ENCODE results near the gene CAMKK2. TPM values are rescaled to one million over a fixed set of nuclear protein-coding genes. Genes with fewer than 3 reads are reported as not detected.

The CAMKK2 gene
- total and polyA plus RNA-seq, 2 of the 13 experiments (the other 11 are each of a cell fraction or from before 2014, with no cell fraction given), result 18.8 to 20.0 TPM

DNA sequence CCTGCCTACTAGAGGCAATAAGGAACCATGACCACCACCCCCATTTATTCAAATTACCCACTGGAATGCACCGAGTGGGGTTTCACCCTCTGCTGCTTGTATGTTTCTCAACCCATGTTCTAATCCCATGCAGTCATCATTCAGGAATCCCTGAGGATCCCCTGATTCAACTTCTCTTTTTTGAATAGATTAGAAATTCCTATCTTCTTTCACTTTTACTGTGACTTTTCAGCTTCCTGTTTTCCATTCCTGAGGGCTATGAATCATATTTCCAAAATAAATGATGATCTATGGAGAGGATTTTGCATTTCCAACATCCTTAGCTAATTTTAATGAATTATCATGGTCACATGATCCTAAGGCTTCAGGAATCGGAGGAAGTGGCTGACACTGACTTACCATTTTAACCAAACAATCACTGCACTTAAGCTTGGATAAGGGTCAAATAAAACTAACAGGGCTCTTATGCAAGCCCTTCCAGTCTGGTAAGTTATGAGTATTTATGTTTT, 105.9 kb downstream of the CAMKK2 start (continued):
- TF ChIP-seq POGK (CRISPR knock-in tag; conservative IDR thresholded peaks at IDR 0.05) (no peak), TOPORS (CRISPR knock-in tag; IDR thresholded peaks at IDR 0.05) (no peak), ZSCAN22 (CRISPR knock-in tag; IDR thresholded peaks at IDR 0.05) (no peak)

DNA sequence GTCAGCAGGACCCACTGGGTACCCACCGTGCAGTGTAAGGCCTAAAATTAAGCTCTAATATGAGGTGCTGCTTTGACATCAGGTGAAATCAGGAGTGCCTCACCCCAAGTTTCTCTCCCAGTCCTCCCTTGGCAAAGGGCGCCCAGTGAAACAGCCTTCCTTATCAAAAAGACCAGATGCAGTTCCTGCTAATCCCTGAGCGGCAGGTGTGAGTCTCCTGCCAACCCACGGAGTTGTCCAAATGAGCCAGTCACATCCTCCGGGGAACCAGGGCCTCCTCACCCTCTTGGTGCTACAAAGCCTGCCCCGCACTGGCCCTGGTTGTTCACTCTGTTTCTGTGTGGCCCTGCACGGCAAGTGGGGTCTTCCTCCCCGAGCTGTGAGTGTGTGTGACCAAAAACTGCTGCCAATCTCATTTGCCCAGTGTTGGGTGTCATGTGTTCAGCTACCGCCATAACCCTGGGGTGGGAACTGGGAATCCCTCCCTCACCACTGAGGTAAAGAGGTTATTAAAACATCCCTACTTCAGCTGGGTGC, 106.8 kb downstream of the CAMKK2 start:
- Histone ChIP-seq H3K27me3 (ENCODE audit: control insufficient read depth in 1 of 2, insufficient read depth in 2 of 2, low read length in 2 of 2) (peaks cover 2 to 13% of the 10 kb centered on the region in 2 experiments; a peak in 1 of 5 replicates), H3K9ac (ENCODE audit: insufficient read depth, low read depth, low read length) (no peak overlapping the region), H3K4me3 (replicated peaks in 1 of 3; ENCODE audit: insufficient read depth in 1 of 3, low read depth in 2 of 3, low read length in 3 of 3) (no peak overlapping the region), H3K4me1 (ENCODE audit: insufficient read depth, low read length) (peaks cover 10% of the 10 kb centered on the region), H3K9me3 (ENCODE audit: low read length) (no peaks in the 10 kb centered on the region), H3K4me2 (ENCODE audit: low read depth, low read length) (no peak overlapping the region), H4K20me1 (ENCODE audit: insufficient read depth, low read length) (no peaks in the 10 kb centered on the region), H3K79me2 (ENCODE audit: insufficient read depth, low read length) (no peaks in the 10 kb centered on the region), H2AFZ (ENCODE audit: low read length) (no peak overlapping the region), H3K27ac (ENCODE audit: extremely low read length, insufficient read depth, low read length) (no peak overlapping the region), H3K36me3 (replicated peaks in 1 of 2; ENCODE audit: control insufficient read depth in 1 of 2, insufficient read depth in 2 of 2, low read length in 2 of 2) (no peaks in the 10 kb centered on the region)
- ChIA-PET CTCF (ENCODE audit: low intra/inter-chr PET ratio, low total read pairs) (no interaction called here), POLR2A (no interaction called here)
- DNase-seq (ENCODE audit: low spot score), result no peak
- in situ Hi-C loops (cut with HindIII; ENCODE audit: extremely low pct_ligation_motif_present, low pct_unique_long_range_greater_than_20kb), result no loop called here
- TF ChIP-seq ERF (CRISPR knock-in tag; IDR thresholded peaks at IDR 0.05) (no peak), HDAC2 (CRISPR knock-in tag; IDR thresholded peaks at IDR 0.05) (no peak), ZFP90 (CRISPR knock-in tag; IDR thresholded peaks at IDR 0.05; ENCODE audit: borderline replicate concordance) (no peak), THAP7 (CRISPR knock-in tag; IDR thresholded peaks at IDR 0.05) (no peak), MED1 (CRISPR knock-in tag; IDR thresholded peaks at IDR 0.05) (no peak), GZF1 (CRISPR knock-in tag; IDR thresholded peaks at IDR 0.05) (no peak), FOXP1 (IDR thresholded peaks at IDR 0.05) (no peak), FOXP1 (CRISPR knock-in tag; IDR thresholded peaks at IDR 0.05) (no peak), ZNF446 (CRISPR knock-in tag; IDR thresholded peaks at IDR 0.05) (no peak), ZNF12 (CRISPR knock-in tag; IDR thresholded peaks at IDR 0.05) (no peak), GLI4 (CRISPR knock-in tag; IDR thresholded peaks at IDR 0.05; ENCODE audit: borderline replicate concordance) (no peak), SP2 (CRISPR knock-in tag; IDR thresholded peaks at IDR 0.05) (no peak), MEIS1 (CRISPR knock-in tag; IDR thresholded peaks at IDR 0.05; ENCODE audit: borderline replicate concordance) (no peak), FOXM1 (CRISPR knock-in tag; IDR thresholded peaks at IDR 0.05) (no peak)
- ATAC-seq, result peak; percentile 43; the same call in 1 of the 3 replicates
- BruUV-seq (replicated peaks), result no TSS peak
- 38% methylated on average over 7 of the region's 9 CpGs for WGBS (ENCODE audit: low lambda C conversion rate)
- no peak for FAIRE-seq
- intact Hi-C loops (cut with micrococcal nuclease; ENCODE audit: unreplicated experiment), result no loop called here
